ENCODE measurements around the gene INPP5D.

Gene INPP5D

GRCh38 chr2:233075966-233076339 is 15.8 kb downstream of the INPP5D start:
- no peak for DNase-seq (ENCODE audit: low read depth)

- no peak for DNase-seq (ENCODE audit: low read depth)
Measured at GRCh38 chr2:233076749-233077148, 16.6 kb downstream of the INPP5D start.

- DNase-seq (ENCODE audit: low read depth) = no peak
Measured at GRCh38 chr2:233079473-233079877, 19.3 kb downstream of the INPP5D start.

GRCh38 chr2:233079953-233080835 is 20.1 kb downstream of the INPP5D start:
- DNase-seq (ENCODE audit: low read depth) = no peak

GRCh38 chr2:233080836-233081229 is 20.7 kb downstream of the INPP5D start:
- DNase-seq (ENCODE audit: low read depth) = no peak

GRCh38 chr2:233081232-233081730 is 21.1 kb downstream of the INPP5D start:
- no peak for DNase-seq (ENCODE audit: low read depth)

GRCh38 chr2:233081731-233082221 is 21.6 kb downstream of the INPP5D start:
- DNase-seq (ENCODE audit: low read depth) = no peak

- DNase-seq (ENCODE audit: low read depth) = no peak
Measured at GRCh38 chr2:233082222-233082930, 22.2 kb downstream of the INPP5D start.

- DNase-seq (ENCODE audit: low read depth) = no peak
Measured at GRCh38 chr2:233082931-233083755, 23.0 kb downstream of the INPP5D start.

GRCh38 chr2:233083782-233084181 is 23.6 kb downstream of the INPP5D start:
- DNase-seq (ENCODE audit: low read depth) = no peak

GRCh38 chr2:233084488-233084887 is 24.3 kb downstream of the INPP5D start:
- DNase-seq (ENCODE audit: low read depth) = peak; percentile 45

- no peak for DNase-seq (ENCODE audit: low read depth)
Measured at GRCh38 chr2:233085037-233085838, 25.1 kb downstream of the INPP5D start.

- DNase-seq (ENCODE audit: low read depth) = no peak
Measured at GRCh38 chr2:233085839-233086150, 25.7 kb downstream of the INPP5D start.

GRCh38 chr2:233087713-233088112 is 27.6 kb downstream of the INPP5D start:
- DNase-seq (ENCODE audit: low read depth) = no peak

GRCh38 chr2:233088972-233089345 is 28.8 kb downstream of the INPP5D start:
- DNase-seq (ENCODE audit: low read depth) = no peak

- DNase-seq (ENCODE audit: low read depth) = no peak
Measured at GRCh38 chr2:233089851-233090250, 29.7 kb downstream of the INPP5D start.

- DNase-seq (ENCODE audit: low read depth) = no peak
Measured at GRCh38 chr2:233090879-233091278, 30.7 kb downstream of the INPP5D start.

- peak; percentile 86 for DNase-seq (ENCODE audit: low read depth)
Measured at GRCh38 chr2:233091595-233092375, 31.6 kb downstream of the INPP5D start.

- no peak for DNase-seq (ENCODE audit: low read depth)
Measured at GRCh38 chr2:233092432-233093165, 32.5 kb downstream of the INPP5D start.

GRCh38 chr2:233093166-233093448 is 33.0 kb downstream of the INPP5D start:
- no peak for DNase-seq (ENCODE audit: low read depth)
